WTC11 (cell line): Measurements from ENCODE around the gene LRRC66. TPM values are rescaled to one million over a fixed set of nuclear protein-coding genes. Genes with fewer than 3 reads are reported as not detected.

Experiments used
- ATAC-seq: fragments of 200-7000 bp; cut with Tn5 transposase; 2 replicates; pipeline ENCODE4 v1.10.0; 2021; ENCODE audit warnings: mild to moderate bottlenecking, moderate library complexity
- Bru-seq: library from RNA; stranded (reverse); fragments of 400-500 nt; gene quantifications from one replicate; lab custom pipeline; 2021; lab: Mats Ljungman, UMichigan
- CTCF ChIA-PET: fragments of 300-600 bp; sonication (Branson Sonifier 250); formaldehyde crosslinking; loops from one replicate; lab custom pipeline; 2021; ENCODE audit warnings: antibody characterized with exemption; lab: Charles Lee
- POLR2A ChIA-PET: fragments of 350-600 bp; sonication (Branson Sonifier 250); formaldehyde crosslinking; loops from one replicate; lab custom pipeline; 2021; ENCODE audit warnings: antibody characterized with exemption; lab: Charles Lee
- DNase-seq: peaks from one replicate; pipeline ENCODE4 v3.0.0; 2021; ENCODE audit warnings: low spot score
- H3K27ac Mint-ChIP-seq: 2 replicates; pipeline ENCODE4 v1.8.0; 2021; ENCODE audit warnings: mixed read lengths
- H3K27me3 Mint-ChIP-seq: 2 replicates; pipeline ENCODE4 v1.8.0; 2021; ENCODE audit warnings: low read depth, mild to moderate bottlenecking, moderate library complexity, mixed read lengths
- H3K36me3 Mint-ChIP-seq: 2 replicates; pipeline ENCODE4 v1.8.0; 2021; ENCODE audit warnings: mixed read lengths
- H3K4me1 Mint-ChIP-seq: 2 replicates; pipeline ENCODE4 v1.8.0; 2022; ENCODE audit warnings: mixed read lengths
- H3K4me3 Mint-ChIP-seq: 2 replicates; pipeline ENCODE4 v1.8.0; 2021; ENCODE audit warnings: mild to moderate bottlenecking, moderate library complexity, mixed read lengths
- H3K9me3 Mint-ChIP-seq: 2 replicates; pipeline ENCODE4 v1.8.0; 2021; ENCODE audit warnings: mixed read lengths
- AR ChIP-seq: fragments of 250-450 bp; sonication (Bioruptor Pico); IDR thresholded peaks from 2 replicates; pipeline ENCODE4 v1.9.0; 2021; ENCODE audit warnings: mild to moderate bottlenecking
- CBFB ChIP-seq: sonication (generic); formaldehyde crosslinking; IDR thresholded peaks from 2 replicates; pipeline ENCODE4 v1.8.1; 2022; ENCODE audit warnings: mild to moderate bottlenecking, low read depth, missing genetic modification reagents
- EMX1 ChIP-seq: fragments of 250-450 bp; sonication (Bioruptor Pico); IDR thresholded peaks from 2 replicates; pipeline ENCODE4 v1.8.0; 2021; ENCODE audit warnings: mild to moderate bottlenecking
- HMGXB4 ChIP-seq: sonication (generic); formaldehyde crosslinking; IDR thresholded peaks from 2 replicates; pipeline ENCODE4 v1.8.1; 2023; ENCODE audit warnings: mild to moderate bottlenecking, moderate library complexity, missing genetic modification reagents
- MYBL2 ChIP-seq: sonication (generic); formaldehyde crosslinking; IDR thresholded peaks from 2 replicates; pipeline ENCODE4 v1.8.1; 2023; ENCODE audit warnings: mild to moderate bottlenecking, moderate library complexity, missing genetic modification reagents
- NFE2L1 ChIP-seq: sonication (generic); formaldehyde crosslinking; IDR thresholded peaks from 2 replicates; pipeline ENCODE4 v1.8.1; 2023; ENCODE audit warnings: missing genetic modification reagents
- NFYB ChIP-seq: sonication (generic); formaldehyde crosslinking; conservative IDR thresholded peaks from 2 replicates; pipeline ENCODE4 v1.8.0; 2022; ENCODE audit warnings: low read depth, missing genetic modification reagents
- NR1H2 ChIP-seq: sonication (generic); formaldehyde crosslinking; IDR thresholded peaks from 2 replicates; pipeline ENCODE4 v1.9.0; 2021; ENCODE audit warnings: mild to moderate bottlenecking, moderate library complexity, missing genetic modification reagents
- NR2C2 ChIP-seq: sonication (generic); formaldehyde crosslinking; IDR thresholded peaks from 2 replicates; pipeline ENCODE4 v1.8.0; 2022; ENCODE audit warnings: mild to moderate bottlenecking, missing genetic modification reagents
- PRDM15 ChIP-seq: sonication (generic); formaldehyde crosslinking; IDR thresholded peaks from 2 replicates; pipeline ENCODE4 v1.8.0; 2022; ENCODE audit warnings: missing genetic modification reagents
- RELA ChIP-seq: sonication (generic); formaldehyde crosslinking; IDR thresholded peaks from 2 replicates; pipeline ENCODE4 v1.8.1; 2022; ENCODE audit warnings: missing genetic modification reagents, mild to moderate bottlenecking, borderline replicate concordance
- SOX15 ChIP-seq: fragments of 250-450 bp; sonication (Bioruptor Pico); IDR thresholded peaks from 2 replicates; pipeline ENCODE4 v1.9.0; 2021; ENCODE audit warnings: mild to moderate bottlenecking
- TCF7 ChIP-seq: sonication (generic); formaldehyde crosslinking; IDR thresholded peaks from 2 replicates; pipeline ENCODE4 v1.8.0; 2022; ENCODE audit warnings: mild to moderate bottlenecking, low read depth, missing genetic modification reagents, moderate library complexity
- TEAD1 ChIP-seq: sonication (generic); formaldehyde crosslinking; IDR thresholded peaks from 2 replicates; pipeline ENCODE4 v1.8.0; 2022; ENCODE audit warnings: mild to moderate bottlenecking, missing genetic modification reagents
- ZBTB43 ChIP-seq: sonication (generic); formaldehyde crosslinking; IDR thresholded peaks from 2 replicates; pipeline ENCODE4 v1.8.1; 2023; ENCODE audit warnings: mild to moderate bottlenecking, missing genetic modification reagents
- ZNF263 ChIP-seq: sonication (generic); formaldehyde crosslinking; IDR thresholded peaks from 2 replicates; pipeline ENCODE4 v1.8.1; 2022; ENCODE audit warnings: low read depth, mild to moderate bottlenecking, moderate library complexity, missing genetic modification reagents
- ZNF281 ChIP-seq: sonication (generic); formaldehyde crosslinking; IDR thresholded peaks from 2 replicates; pipeline ENCODE4 v1.8.0; 2023; ENCODE audit warnings: mild to moderate bottlenecking, missing genetic modification reagents
- ZNF425 ChIP-seq: fragments of 250-450 bp; sonication (Bioruptor Pico); conservative IDR thresholded peaks from 2 replicates; pipeline ENCODE4 v1.9.0; 2021; ENCODE audit warnings: mild to moderate bottlenecking
- long read RNA-seq, 3 experiments: library from RNA in 1 of 3; library from capped mRNA in 1 of 3; library from polyadenylated mRNA in 1 of 3; unstranded in 2 of 3; stranded (forward) in 1 of 3; transcript quantifications; one replicate each; pipeline ENCODE4 v2.0.0, GENCODE V29; 2021
- total RNA-seq: library from RNA; stranded (reverse); gene quantifications from 3 replicates; pipeline ENCODE4 v1.2.3, GENCODE V29; 2021

Gene LRRC66
- 0.07 to 0.16 TPM in 2 of 3 replicates, not detected in the other for total RNA-seq
- Bru-seq, nascent RNA = percentile 40 among the genes with signal in this experiment
- long read RNA-seq, experiment 1 = 0 reads
- long read RNA-seq, experiment 2 = 0 reads
- long read RNA-seq, experiment 3 = 0 reads

- ATAC-seq (no peak), DNase-seq (no peak)
- Mint-ChIP-seq H3K4me3 (no peak within 1 kb of the TSS), H3K36me3 (peaks cover 12% of the 10 kb centered on the region), H3K9me3 (no peaks in the 10 kb centered on the region), H3K27ac (no peak within 1 kb of the TSS), H3K27me3 (no peaks in the 10 kb centered on the region), H3K4me1 (0 out of 2 replicates have a peak, but pooled peaks cover 2% of the 10 kb centered on the region)
- CTCF ChIA-PET = no interaction called here
- TF ChIP-seq ZNF281 (CRISPR knock-in tag) = no peak
- no peak for TF ChIP-seq HMGXB4 (CRISPR knock-in tag)
- no peak for TF ChIP-seq RELA (CRISPR knock-in tag)
- no peak for TF ChIP-seq ZBTB43
- TF ChIP-seq TCF7 (CRISPR knock-in tag) = no peak
- TF ChIP-seq SOX15 = no peak
- POLR2A ChIA-PET = no interaction called here
These were observed at the start of gene LRRC66 for GRCh38 chr4:52019936-52020657. Gene LRRC66, minus strand, starts transcription at chr4:52020363. Its CDS starts 2,750 bp downstream, at chr4:52017613.

GRCh38 chr4:52069571-52069970 is 49.4 kb upstream of the LRRC66 start:
- Mint-ChIP-seq H3K27ac (no peak overlapping the region), H3K27me3 (no peaks in the 10 kb centered on the region; the same call in 1 of the 2 replicates), H3K36me3 (no peaks in the 10 kb centered on the region), H3K9me3 (no peaks in the 10 kb centered on the region), H3K4me1 (peaks cover 5% of the 10 kb centered on the region), H3K4me3 (no peak overlapping the region)
- POLR2A ChIA-PET = no interaction called here
- no peak for DNase-seq
- no peak for ATAC-seq
- CTCF ChIA-PET = no interaction called here
- TF ChIP-seq TEAD1 = no peak
- TF ChIP-seq ZNF263 (CRISPR knock-in tag) = no peak
- TF ChIP-seq ZNF425 = no peak
- TF ChIP-seq PRDM15 (CRISPR knock-in tag) = no peak
- TF ChIP-seq NFYB (CRISPR knock-in tag) = no peak
- TF ChIP-seq CBFB (CRISPR knock-in tag) = no peak
- no peak for TF ChIP-seq NFE2L1 (CRISPR knock-in tag)
- TF ChIP-seq AR (CRISPR knock-in tag) = no peak
- no peak for TF ChIP-seq EMX1
- TF ChIP-seq NR1H2 (CRISPR knock-in tag) = no peak
- TF ChIP-seq NR2C2 (CRISPR knock-in tag) = no peak
- no peak for TF ChIP-seq MYBL2 (CRISPR knock-in tag)
